ENCODE results near the gene WDR55.
"Not testable (repeated sequence)": the region's sequence is repeated elsewhere in the genome, so short reads cannot be mapped to it uniquely, and the experiment has no call there.

The WDR55 gene

DNA sequence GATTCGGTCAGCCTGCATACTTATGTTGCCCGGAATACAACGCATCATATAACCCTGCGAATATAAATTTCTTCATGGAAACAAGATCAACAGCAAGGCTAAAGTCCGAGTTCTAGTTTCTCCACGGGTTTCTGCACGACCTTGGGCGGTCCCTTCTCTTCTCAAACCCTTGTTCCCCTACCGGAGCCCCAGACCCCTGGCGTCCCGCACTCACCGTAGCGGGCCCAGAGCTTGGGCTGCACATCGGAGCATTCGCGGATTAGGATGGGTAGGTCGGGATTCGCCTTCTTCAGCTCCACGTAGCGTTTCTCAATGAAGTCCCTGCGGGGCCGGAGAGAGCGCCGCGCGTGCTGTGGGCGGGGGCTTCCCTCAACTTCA lies 17.7 kb upstream of the WDR55 start:
- no peak for DNase-seq (ENCODE audit: low spot score)

DNA sequence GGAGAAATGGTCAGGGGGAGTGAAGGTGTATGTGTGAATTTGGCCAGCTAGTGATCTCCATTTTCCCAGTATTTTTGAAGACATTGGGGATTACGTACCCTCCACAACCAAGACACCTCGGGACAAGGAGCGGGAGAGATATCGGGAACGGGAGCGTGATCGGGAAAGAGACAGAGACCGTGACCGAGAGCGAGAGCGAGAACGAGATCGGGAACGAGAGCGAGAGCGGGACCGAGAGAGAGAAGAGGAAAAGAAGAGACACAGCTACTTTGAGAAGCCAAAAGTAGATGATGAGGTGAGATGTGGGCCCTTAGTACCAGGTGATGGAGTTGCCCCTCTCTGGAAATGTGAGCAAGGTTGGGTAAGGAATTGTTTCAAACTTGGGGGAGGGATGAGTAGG lies 5.8 kb upstream of the WDR55 start:
- no peak for DNase-seq (ENCODE audit: low spot score)

DNA sequence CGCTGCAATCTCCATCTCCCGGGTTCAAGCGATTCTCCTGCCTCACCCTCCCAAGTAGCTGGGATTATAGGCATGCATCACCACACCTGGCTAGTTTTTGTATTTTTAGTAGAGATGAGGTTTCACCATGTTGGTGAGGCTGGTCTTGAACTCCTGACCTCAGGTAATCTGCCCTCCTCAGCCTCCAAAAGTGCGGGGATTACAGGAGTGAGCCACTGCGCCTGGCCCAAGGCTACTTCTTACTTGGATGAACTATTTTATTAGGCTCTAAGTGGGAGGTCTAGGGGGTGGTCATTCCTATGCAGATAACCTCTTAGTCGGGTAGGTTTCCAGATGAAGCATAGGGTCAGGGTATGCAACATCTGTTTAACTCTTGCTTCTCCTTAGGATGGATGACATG lies 4.3 kb upstream of the WDR55 start:
- DNase-seq (ENCODE audit: low spot score) = not testable (repeated sequence)

DNA sequence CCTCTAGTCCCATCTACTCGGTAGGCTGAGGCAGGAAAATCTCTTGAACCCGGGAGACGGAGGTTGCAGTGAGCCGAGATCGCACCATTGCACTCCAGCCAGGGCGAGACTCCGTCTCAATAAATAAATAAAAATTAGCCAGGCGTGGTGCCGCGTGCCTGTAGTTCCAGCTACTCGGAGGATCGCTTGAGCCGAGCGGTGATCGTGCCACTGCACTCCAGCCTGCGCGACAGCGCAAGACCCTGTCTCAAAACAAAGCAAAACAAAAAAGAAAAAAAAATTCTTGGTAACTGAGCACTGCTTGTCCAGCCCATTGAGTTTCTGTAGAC lies 710 bp upstream of the WDR55 start:
- no peak for DNase-seq (ENCODE audit: low spot score)

DNA sequence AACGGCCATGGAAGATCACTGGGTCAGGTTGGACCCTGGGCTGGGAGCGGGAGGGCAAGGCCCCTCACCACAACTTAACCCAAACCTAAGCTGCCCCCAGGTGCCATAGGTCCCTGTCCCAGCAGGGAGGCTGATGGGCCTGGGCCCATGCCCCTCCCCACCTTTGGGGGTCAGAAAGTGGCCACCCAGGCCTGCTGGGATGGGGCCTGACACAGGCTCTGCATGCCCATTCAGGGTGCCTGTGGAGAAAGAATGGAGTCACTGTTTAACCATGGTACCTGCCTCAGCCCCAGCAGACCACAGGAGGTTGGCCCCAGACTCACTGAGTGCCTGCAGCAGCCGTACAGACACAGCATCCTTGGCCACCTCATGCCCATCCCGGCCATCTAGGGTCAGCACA lies 6.3 kb downstream of the WDR55 start:
- DNase-seq (ENCODE audit: low spot score) = not testable (repeated sequence)

DNA sequence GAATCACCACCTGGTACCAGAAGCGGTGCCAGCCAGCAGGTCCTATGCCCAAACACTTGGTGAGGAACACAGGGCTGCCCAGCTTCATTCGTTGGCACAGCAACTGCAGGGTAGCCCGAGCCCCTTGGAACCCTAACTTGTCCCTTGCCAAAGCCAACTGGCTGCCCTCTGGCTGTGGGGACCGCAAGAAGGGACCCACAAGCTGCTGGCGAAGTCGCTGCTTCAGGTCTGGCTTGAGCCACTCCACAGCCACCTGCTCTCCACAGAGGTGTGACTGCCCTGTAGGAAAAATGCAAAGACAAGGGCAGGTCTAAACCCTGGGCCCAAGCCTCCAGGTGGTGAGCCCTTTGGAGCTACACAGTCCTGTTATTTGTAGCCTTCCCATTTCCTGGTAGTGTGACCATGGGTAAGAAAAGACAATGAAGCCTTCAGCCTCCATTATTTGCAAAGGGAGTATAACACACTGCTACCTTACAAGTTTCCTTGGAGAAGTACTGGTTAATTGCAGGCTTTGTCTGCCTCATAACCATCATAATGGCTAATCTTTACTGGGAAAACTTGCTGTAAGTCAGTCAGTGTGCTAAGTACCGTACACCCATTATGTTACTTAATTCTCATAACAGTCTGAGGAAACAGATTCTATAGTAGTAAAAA lies 6.9 kb downstream of the WDR55 start:
- no peak for DNase-seq (ENCODE audit: low spot score)

- DNase-seq (ENCODE audit: low spot score) = peak; percentile 36
These were observed 7.9 kb downstream of the WDR55 start for GRCh38 chr5:140672455-140673186.

DNA sequence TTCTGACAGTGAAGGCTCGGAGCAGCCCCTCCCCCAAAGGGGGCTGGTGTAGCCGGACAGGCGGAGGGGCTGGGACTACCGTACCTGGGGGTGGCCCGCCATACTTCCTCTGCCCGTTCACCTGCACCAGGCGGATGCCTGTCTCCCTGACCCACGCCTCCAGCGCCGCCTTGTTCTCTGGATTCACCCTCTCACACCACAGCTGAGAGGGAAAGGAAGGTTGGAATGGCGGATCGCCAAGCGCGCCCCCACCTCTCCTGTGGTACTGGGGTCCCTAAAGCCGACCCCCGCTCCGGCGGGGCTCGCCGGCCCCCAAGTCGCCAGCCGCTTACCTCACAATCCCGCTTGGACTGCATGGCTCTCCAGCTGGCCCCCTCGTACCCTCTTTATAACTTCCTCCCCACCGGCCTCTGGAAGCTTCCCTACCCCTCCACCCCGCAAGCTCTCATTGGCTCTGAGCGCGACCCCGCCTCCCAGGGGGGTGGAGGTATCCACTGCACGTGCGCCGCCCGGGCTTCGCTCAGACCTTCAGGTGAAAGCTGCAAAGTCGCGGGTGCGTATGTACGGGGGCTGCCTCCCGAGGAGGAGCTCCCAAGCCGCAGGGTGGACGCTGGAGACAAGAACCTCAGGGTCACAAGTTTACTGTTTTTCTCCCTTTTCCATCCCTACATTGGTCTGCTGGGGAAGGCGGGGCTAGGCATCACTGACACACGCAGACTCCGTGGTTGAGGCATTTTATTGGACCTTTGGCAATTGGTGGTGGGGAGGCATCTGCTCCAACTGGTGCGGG lies 8.7 kb downstream of the WDR55 start, which contains the start of gene DND1:
Gene DND1, minus strand, starts transcription at position 390 of the 790 bp plus-strand sequence. Its CDS starts 34 bp downstream, at position 356.
- DNase-seq (ENCODE audit: low spot score) = no peak

- no peak for DNase-seq (ENCODE audit: low spot score)
These were observed 9.5 kb downstream of the WDR55 start for GRCh38 chr5:140674211-140674610.

DNA sequence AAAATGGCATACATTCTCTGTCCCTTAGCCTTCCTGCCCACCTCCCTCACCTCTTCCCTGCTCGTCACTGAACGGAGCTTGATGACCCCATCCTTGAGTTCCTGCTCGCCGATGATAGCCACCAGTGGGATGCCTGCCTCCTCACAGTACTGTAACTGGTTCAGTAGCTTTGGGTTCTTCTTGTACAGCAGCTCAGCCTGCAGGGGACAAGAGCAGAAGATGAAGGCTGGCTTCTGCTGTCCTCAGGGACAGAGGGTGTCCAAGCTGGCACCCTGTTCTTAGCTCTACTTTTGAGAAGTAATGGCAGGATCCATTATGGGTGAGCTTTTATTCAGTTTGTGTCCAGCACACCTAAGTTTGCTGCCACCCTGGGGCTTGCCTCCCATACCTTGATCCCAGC lies 9.9 kb downstream of the WDR55 start:
- no peak for DNase-seq (ENCODE audit: low spot score)

DNA sequence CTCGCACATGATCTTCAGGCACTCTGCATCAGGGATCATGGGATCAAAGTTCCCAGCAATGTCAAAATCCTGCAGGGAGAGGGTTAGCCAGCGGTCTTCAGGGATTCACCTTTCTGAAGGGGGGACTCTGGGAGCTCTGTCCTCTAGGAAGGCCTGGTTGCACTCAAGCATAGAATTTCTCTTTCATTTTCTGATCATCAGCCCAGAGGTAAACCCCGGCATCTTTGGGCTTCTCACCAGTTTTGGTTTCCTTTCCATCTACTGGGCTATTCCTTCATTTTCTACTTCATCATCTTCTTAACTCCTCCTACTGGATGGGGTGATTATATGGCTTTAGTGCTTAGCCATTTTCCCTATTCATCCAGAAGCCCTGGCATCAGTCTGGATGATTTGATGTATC lies 13.2 kb downstream of the WDR55 start:
- no peak for DNase-seq (ENCODE audit: low spot score)

DNA sequence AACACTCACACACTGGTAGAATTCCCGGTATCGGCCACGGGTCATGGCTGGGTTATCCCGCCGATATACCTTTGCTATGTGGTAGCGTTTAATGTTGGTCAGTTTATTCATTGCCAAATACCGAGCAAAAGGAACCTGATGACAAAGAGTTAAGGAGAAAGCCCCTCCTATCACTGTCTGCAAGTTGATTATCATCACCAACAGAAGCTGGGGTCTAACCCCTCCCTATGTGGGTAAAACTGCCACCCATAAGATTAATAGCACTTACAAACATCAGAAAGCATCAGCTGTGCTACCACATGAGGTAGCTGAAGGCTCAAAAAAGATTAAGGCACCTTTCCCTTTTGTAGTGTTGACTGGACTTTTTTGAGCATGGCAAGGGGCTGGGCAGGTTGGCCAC lies 14.3 kb downstream of the WDR55 start:
- DNase-seq (ENCODE audit: low spot score) = no peak

GRCh38 chr5:140690376-140690932 lies 25.8 kb downstream of the WDR55 start:
- DNase-seq (ENCODE audit: low spot score) = peak; percentile 20

- peak; percentile 99 for DNase-seq (ENCODE audit: low spot score)
These were observed 26.5 kb downstream of the WDR55 start, which contains the start of the genes HARS1 and HARS2 for GRCh38 chr5:140690941-140691924. HARS1 (minus strand) TSS chr5:140691370; CDS start chr5:140691304, 66 bp downstream. HARS2 (plus strand) TSS chr5:140691455; CDS start chr5:140691649, 194 bp downstream.

DNA sequence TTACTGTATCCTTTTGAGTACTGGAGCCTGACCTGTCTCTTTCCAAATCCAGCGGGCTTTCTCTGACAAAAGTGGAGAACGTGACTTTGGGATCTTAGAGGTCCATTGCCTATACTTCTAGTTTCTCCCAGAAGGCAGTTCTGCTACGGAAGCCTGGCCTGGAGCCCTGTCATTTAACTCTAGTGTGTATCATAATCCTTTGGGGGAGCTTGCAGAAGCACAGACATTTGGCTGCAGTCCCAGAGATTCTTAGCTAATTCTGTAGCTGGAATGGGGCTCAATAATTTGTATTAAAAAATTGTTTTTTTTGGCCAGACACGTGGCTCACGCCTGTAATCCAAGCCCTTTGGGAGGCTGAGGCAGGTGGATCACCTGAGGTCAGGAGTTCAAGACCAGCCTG lies 29.6 kb downstream of the WDR55 start:
- DNase-seq (ENCODE audit: low spot score) = no peak

DNA sequence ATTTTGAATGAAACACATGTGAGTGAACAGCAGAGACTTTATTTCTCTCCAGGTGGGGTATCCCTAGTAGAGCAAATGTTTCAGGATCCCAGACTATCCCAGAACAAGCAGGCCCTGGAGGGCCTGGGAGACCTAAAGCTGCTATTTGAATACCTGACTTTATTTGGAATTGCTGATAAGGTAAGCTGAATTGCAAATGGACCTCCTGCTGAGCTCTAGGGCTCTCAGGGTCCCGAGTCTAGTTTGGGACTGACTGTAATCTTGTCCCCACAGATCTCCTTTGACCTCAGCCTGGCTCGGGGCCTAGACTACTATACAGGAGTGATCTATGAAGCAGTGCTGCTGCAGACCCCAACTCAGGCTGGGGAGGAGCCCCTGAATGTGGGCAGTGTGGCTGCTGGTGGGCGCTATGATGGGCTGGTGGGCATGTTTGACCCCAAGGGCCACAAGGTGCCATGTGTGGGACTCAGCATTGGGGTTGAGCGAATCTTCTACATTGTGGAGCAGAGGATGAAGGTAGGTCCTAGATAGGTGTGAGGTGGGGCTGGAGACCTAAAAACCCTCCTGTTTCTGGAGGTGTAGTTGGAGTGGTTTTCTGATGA lies 32.3 kb downstream of the WDR55 start:
- no peak for DNase-seq (ENCODE audit: low spot score)

- peak; percentile 99 for DNase-seq (ENCODE audit: low spot score)
These were observed 35.8 kb downstream of the WDR55 start, which contains the start of gene ZMAT2 for GRCh38 chr5:140700177-140701144. ZMAT2 (plus strand) TSS chr5:140700447; CDS start chr5:140700461, 14 bp downstream.

GRCh38 chr5:140707812-140708211 lies 43.1 kb downstream of the WDR55 start:
- DNase-seq (ENCODE audit: low spot score) = no peak

DNA sequence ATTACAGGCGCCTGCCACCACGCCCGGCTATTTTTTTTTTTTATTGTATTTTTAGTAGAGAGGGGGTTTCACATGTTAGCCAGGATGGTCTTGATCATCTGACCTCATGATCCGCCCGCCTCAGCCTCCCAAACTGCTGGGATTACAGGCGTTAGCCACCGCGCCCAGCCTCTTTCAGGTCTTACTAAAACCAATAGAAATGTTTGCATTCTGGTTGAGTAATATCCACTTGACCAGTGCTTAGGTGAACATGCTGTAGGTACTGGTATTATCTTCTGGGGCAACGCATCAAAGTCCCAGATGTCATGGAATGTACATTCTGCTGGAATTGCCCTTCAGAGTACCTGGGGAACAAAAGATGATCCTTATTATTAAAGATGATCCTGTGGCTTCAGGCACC lies 44.1 kb downstream of the WDR55 start:
- DNase-seq (ENCODE audit: low spot score) = not testable (repeated sequence)
